NCI-H2081 treated with DMSO at 0.1 percent for 48 hours (cell line): ENCODE measurements around the gene KPNA6.
"Not testable (repeated sequence)": the region's sequence is repeated elsewhere in the genome, so short reads cannot be mapped to it uniquely, and the experiment has no call there.

Experiments
- DNase-seq: peaks from one replicate; lab custom pipeline; 2025; lab: John Stamatoyannopoulos, UW

Gene KPNA6

DNA sequence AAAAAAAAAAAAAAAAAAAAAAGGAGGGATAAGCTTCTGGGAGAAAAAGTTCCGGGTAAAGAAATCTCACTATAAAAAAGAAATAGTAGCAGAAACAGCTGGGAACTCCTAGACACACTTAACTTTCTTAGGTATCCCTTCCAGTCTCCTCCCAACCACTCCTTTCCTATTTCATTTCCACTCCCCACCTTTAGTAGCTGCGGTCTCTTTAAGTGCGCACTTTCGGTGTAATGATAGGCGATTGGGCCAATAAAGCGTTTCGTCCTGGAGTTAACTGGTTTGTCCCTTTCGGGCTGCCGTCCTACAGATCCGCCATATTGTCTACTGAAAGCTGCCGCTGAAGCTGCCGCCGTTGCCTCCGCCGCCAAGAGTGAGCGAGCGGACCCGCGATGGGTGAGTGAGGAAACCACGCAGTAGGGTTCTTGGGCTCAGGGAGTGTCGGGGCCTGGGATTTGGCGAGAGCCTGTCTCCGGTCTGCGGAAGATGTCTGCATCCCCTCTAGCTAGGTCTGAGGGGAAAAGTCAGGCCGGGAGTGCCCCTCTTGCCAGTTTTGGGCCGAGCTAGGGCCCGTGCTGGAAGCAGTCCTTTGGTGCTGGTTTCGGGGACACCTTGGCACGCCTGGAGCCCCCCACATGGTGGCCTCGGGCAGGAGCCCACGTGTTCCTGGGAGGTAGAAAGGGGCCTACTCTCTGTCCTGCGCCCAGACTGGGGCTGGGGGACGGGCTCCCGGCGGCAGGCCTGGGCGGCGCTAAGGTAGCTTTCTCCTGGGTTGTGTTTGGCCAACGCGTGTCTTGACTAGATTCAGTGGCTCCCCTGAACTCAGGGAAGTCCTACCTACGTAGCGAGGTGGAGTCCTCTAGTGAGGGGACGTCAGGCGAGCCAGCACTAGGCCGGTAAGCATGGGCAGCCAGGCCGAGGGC is at the start of gene KPNA6:
Gene KPNA6, plus strand, starts transcription at position 315 of the 920 bp plus-strand sequence. Its CDS starts 75 bp downstream, at position 390.
- DNase-seq, result peak; percentile 96

DNA sequence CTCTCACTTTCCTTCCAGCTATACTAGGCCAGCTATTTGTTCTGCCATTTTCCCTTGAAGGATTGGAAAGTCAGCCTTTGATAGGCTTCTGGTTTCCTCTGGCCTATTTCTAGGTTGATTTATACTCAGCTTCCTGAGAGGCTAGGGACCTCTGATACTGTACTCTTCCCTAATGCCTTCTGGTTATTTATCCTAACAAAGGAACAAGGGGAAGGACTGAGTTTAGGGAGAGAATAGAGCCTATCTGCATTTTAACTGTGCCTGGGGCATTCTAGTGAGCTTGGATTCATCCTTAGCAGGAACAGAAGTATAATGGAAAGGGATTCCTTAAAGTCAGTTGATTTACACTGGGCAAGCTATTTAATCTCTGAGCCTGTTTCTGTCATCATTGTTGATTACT is 46.9 kb upstream of the KPNA6 start:
- no peak for DNase-seq

DNA sequence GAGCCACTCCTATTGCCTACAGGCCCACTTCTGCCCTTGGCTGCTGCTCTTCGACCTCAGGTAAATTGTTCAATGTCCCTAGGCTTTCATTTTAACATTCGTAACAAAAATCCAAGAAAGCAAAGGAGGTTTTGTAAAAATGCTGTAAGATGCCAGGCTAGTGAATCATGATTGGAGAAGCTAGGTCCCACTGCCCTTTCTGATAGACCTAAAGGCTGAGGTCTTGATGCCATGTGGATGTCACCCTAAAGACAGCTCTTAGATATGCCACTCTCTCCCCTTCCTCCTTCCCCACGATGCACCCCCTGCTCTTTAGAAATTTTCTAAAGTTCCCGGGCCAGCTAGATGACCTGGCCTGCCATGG is 45.0 kb upstream of the KPNA6 start:
- DNase-seq, result no peak

DNA sequence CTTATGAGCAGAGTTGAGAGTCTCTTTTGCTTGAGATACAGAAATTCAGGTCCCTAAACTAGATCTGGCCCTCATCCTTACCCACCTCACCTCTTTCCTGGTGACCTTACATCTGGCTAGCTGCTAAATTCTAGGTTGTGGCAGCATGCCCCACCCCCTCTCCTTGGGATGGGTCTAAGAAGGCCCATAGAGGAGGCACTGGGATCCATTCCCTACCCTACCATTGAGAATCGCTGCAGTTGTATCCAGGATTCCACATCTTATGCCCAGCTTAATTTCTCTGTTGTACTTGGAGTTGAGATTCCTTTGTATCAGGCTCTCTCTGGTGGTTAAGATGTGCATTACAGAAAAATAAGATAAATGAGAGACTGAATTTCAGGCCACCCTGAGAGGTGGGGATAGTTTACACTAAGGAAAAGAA is 44.6 kb upstream of the KPNA6 start:
- DNase-seq, result peak; percentile 26

DNA sequence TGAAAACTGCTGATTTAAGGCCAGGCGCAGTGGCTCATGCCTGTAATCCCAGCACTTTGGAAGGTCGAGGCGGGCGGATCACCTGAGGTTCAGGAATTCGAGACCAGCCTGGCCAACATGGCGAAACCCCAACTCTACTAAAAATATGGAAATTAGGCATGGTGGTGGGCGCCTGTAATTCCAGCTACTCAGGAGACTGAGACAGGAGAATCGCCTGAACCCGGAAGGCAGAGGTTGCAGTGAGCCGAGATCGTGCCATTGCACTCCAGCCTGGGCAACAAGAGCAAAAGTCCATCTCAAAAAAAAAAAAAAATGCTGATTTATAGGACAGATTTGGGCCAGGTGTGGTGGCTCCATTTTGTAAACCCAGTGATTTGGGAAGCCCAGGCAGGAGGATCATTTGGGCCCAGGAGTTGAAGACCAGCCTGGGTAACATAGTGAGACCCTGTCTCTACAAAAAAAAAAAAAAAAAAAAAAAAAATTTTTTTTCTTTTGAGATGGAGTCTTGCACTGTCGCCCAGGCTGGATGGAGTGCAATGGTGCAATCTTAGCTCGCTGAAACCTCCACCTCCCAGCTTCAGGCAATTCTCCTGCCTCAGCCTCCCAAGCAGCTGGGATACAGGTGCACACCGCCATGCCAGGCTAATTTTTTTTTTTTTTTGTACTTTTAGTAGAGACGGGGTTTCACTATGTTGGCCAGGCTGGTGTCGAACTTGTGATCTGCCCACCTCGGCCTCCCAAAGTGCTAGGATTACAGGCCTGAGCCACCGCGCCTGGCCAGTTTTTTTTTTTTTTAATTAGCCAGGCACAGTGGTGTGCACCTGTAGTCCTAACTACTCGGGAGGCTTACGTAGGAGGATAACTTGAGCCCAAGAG is 42.0 kb upstream of the KPNA6 start:
- DNase-seq, result not testable (repeated sequence)

DNA sequence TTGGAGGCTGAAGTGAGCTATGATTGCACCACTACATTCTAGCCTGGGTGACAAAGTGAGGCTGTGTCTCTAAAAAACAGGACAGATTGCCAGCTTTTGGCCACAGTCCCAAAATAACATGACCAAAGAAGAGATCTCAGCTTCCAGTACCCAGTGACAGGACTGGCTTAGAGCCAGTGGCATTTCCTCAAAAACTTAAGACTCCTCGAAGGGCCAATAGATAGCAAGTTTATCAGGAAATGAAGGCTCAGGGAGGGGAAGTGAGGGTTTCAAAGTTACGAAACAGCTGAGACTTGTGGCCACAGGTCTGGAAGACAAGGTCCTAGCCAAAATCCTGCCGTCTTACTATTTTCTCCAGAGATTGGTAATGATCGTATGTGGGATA is 41.4 kb upstream of the KPNA6 start:
- DNase-seq, result no peak

DNA sequence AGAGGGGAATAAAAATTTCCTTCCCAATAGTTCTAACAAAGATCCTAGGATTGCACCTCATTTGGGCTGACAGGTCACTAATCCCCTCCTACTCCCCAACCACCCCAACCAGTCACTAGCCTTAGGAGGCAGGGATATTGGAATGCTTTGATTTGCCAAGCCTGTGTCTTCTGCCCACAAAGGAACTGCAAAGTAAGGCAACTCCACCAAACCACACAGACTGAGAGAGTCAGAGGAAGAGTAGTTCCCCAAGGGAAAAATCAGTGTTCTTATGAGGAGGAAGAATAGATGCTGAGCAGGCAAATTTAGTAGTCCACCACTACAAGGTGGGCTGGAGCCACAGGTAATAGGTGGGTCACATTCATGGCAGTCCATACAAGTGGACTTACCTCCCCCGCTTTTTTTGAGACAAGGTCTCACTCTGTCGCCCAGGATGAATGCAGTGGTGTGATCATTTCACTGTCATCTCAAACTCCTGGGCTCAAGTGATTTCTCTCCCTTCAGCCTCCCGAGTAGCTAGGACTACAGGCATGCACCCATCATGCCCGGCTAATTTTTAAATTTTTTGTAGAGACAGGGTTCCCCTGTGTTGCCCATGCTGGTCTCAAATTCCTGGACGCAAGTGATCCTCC is 38.8 kb upstream of the KPNA6 start:
- no peak for DNase-seq

DNA sequence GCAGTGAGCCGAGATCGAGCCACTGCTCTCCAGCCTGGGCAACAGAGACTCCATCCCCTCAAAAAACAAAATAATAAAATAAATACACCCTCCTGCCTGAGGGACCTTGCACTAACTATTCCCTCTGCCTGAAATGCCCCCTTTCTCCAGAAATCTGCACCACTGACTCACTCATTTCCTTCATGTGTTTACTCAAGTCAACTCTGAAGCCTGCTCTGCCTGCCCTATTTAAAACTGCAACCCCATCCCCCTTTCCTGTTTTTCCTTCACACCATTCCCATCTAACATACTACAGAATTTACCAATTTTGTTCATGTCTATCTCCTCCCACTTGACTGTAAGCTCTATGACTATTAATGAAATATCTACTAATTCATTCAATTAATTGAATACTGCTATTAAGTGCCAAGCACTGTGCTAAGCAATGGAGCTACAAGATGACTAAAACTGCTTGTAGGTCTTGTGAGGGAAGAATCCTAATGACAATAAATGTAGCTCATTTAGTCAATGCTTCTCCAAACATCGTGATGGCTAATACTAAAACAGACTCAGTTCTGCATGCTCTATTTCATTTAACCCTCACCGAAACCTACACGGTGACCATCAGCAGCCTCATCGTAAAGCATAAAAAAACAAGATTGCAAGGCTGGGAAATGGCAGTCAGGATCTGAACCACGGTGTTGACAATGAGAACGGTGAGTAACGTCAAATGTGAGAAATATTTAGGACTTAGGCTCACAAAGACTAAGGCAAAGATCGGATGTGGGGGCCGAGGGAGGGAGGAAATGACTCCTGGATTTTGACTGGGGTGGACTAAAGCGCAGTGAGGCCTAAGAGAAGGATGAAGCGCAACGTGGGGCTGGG is 35.9 kb upstream of the KPNA6 start:
- no peak for DNase-seq

DNA sequence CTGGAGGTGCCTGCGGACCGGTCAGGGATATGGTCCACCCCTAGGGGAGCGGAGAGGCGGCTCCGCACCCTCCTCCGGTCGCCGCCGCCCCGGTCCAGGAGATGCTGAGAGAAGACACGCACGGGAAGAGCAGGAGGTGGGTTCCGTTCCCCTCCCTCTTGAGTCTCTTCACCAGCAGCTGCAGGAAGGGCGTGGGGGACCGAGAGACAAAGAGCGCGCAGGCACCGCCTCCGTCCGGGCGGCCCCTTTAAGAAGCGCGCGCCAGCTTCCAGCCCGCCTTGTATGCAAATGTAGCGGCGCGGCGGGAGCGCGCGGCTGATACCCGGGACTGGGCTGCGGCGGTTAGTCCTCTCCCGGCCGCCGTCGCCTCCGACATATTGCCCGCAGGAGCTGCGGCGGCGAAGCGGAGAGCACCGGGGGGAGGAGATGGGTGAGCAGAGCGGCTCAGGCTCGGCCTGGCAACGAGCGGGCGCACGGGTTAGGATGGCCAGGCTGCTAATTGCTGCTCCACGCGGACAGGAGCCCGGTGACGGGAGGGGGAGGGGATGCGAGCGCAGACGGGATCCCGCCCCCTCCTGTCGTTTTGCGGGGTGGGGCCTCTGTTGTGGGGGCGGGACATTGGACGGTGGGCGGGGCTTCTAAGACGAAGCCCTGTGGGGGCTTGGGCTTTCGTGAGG is 35.1 kb upstream of the KPNA6 start, which contains the start of gene TMEM39B:
Gene TMEM39B, plus strand, starts transcription at position 318 of the 677 bp plus-strand sequence. Its CDS starts 109 bp downstream, at position 427.
- peak; percentile 94 for DNase-seq

DNA sequence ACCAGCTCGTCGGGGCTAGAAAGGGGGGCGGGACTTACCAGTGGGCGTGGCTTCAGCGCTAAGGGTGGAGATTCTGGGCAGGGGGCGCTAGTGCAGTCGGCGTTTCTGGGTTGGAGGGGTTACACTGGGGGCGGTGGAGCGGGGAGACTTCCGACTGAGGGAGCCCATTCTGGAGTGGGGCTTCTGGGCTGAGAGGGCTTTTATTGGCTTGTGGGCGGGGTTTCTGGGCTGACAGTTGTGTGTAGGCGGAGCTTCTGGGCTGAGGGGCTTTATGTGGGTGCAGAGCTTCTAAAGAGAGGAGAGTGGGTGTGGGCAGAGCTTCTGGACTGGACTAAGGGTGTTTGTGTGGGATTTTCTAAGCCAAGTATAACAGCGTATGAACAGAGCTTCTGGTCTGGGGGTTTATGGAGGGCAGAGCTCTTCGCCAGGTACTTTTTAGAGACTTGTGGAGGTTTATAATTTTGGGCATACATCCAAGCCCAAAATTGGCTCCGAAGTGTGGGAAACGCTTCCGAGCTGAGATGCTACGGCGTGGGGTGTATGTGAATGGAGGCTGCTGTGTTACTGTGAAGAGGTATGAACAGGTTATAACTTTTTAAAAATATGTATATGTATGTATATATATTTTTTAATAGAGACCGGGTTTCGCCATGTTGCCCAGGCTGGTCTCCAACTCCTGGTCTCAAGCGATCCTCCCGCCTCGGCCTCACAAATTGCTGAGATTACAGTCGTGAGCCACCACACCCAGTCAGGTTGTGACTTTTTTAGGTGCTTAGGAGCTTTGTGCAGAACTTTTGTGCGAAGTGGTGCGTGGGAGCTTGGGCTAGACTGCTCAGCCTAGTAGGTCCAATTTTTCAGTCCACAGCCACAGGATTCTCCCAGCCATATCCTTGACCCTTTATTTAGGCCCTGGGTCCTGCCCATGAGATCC is 34.3 kb upstream of the KPNA6 start:
- peak; percentile 65 for DNase-seq

DNA sequence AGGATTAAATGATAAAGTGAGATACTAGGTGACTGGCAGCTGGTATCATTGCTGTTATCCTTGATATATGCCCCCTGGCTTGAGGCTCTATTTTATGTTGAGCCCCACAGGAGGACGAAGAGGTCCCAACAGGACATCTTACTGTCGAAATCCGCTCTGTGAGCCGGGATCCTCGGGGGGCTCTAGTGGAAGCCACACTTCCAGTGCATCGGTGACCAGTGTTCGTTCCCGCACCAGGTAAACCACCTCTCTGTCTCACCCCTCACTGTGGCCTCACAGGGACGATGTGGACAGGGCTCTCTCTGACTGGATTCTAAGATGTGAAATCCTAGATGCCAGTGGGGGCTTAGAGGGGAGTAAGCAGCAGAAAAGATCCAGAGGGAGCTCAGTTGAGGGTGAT is 33.0 kb upstream of the KPNA6 start:
- no peak for DNase-seq

DNA sequence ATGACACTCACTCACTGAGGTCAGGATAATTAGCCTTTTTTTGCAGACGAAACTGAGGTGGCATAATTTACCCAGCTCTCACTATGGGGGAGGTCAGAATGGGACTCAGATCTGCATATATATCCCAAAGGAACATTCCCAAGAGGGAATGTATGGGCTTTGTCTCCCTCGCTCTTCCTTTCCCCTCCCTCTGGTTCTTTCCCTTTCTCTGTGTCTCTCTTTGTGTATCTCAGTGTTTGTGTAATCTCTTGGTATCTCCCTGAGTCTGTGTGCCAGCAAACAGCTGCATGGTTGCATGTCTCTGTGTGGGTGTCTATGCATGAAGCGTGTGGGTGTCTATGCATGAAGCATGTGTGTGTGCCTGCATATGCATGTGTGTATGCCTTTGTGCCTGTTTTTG is 30.4 kb upstream of the KPNA6 start:
- DNase-seq, result no peak

DNA sequence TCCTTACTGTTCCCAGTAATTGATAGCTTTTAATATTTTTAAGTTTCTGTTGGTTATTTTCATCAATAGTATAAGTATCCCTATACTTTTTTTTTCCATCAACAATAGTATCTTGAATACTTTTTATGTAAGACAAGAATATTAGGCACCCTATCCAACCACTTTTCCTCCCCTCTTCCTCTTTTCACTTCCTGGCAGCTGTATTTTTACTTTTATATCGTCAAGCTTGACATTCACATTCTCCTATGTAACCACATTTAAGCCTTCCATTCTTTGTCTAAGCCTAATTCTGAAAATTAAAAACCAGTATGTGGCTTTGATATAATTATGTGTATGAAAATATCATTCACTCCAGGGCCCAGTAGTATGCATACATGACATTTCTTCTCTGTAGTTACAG is 25.8 kb upstream of the KPNA6 start:
- no peak for DNase-seq

DNA sequence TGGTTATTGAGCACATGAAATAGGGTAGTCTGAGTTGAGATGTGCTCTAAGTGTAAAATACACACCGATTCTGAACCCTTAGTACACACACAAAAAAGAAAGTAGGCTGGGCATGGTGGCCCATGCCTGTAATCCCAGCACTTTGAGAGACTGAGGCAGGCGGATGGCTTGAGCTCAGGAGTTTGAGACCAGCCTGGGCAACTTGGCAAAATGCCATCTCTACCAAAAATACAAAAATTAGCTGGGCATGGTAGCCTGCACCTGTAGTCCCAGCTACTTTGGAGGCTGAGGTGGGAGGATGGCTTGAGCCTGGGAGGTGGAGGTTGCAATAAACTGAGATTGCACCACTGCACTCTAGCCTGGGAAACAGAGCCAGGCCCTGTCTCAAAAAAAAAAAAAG is 21.5 kb upstream of the KPNA6 start:
- not testable (repeated sequence) for DNase-seq

DNA sequence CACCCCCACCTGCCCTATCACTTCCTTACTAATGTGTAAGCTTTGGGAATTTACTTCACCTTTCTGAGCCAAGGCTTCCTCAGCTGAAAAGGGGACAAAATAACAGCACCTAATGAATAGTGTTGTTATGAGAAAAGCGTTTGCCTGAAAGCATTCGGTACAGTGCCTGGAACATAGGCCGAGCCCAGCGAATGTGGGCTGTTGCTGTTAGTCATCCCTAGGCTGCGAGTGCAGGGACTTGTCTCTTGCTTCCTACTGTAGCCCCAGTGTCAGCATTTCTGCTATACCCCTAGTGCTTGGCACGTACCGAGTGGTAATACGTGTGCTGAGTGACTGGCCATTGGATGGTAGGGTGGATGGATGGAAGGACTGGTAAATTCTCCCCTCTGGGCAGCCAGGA is 16.7 kb upstream of the KPNA6 start:
- no peak for DNase-seq

DNA sequence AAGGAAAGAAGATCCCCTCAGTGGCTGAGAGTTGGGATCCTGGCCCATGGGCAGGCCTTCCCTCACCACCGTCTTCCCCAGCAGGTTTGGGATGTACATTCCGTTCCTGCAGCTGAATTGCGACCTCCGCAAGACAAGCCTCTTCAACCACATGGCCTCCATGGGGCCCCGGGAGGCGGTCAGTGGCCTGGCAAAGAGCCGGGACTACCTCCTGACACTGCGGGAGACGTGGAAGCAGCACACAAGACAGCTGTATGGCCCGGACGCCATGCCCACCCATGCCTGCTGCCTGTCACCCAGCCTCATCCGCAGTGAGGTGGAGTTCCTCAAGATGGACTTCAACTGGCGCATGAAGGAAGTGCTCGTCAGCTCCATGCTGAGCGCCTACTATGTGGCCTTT is 16.3 kb upstream of the KPNA6 start:
- no peak for DNase-seq

DNA sequence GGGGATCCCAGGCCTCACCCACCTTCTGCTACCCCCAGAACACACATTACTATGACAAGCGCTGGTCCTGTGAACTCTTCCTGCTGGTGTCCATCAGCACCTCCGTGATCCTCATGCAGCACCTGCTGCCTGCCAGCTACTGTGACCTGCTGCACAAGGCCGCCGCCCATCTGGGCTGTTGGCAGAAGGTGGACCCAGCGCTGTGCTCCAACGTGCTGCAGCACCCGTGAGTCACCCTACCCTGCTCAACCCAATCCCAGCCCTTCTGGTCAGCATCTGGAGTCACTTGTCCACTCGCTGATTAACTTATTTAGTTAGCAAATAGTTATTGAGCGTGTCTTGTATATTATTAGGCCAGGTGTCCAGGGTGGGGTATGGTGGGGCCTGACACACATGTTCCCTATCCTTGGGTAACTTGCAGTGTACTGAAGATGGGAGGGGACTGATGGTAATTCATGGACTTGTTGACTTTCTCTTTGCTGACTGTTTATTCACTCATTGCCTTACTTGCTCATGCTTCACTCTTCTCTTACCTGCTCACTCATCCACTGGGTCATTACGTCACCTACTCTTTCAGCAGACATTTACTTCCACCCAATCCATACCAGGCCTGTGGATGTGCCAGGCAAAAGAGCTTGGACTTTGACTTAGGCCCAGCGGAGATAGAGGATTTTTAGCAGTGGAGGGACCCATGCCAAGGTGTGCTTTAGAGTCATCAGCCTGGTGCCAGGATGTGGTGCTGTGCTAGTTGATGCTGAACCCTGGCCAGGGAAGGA is 12.9 kb upstream of the KPNA6 start:
- DNase-seq, result no peak

DNA sequence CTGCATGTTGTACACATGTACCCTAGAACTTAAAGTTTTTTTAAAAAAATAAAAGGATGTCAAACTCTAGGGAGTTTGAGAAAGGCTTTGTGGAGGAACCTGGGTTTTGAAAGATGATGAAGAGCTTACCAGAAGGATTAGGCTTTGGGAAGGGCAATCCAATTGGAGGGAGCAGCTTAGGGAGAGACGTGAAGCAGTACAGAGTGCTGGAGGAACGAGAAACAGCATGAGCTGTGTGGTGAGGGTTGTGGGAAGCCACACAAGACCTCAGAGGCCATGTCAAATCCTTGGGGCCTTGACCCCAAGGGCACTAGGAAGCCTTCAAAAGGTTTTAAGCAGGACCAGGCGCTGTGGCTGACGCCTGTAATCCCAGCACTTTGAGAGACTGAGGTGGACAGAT is 8.4 kb upstream of the KPNA6 start:
- no peak for DNase-seq

DNA sequence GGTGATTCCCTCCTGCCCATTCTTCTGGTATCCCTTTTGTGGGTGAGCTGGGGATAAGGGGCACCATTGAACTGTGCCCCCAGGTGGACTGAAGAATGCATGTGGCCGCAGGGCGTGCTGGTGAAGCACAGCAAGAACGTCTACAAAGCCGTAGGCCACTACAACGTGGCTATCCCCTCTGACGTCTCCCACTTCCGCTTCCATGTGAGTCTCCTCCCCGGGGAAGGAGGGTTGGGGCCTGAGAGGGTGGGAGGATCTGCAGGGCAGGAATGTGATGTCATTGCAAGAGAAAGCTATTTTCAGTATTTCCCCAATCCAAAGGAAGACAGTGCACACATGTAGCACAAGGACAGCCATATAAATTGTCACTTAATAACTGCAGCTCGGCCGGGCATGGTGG is 7.5 kb upstream of the KPNA6 start:
- no peak for DNase-seq
